ENCODE results near the gene IDH3B. TPM values are rescaled to one million over a fixed set of nuclear protein-coding genes. Genes with fewer than 3 reads are reported as not detected.

Gene IDH3B
- total and polyA plus RNA-seq, 7 donors = 103 to 131 (median 114) TPM

DNA sequence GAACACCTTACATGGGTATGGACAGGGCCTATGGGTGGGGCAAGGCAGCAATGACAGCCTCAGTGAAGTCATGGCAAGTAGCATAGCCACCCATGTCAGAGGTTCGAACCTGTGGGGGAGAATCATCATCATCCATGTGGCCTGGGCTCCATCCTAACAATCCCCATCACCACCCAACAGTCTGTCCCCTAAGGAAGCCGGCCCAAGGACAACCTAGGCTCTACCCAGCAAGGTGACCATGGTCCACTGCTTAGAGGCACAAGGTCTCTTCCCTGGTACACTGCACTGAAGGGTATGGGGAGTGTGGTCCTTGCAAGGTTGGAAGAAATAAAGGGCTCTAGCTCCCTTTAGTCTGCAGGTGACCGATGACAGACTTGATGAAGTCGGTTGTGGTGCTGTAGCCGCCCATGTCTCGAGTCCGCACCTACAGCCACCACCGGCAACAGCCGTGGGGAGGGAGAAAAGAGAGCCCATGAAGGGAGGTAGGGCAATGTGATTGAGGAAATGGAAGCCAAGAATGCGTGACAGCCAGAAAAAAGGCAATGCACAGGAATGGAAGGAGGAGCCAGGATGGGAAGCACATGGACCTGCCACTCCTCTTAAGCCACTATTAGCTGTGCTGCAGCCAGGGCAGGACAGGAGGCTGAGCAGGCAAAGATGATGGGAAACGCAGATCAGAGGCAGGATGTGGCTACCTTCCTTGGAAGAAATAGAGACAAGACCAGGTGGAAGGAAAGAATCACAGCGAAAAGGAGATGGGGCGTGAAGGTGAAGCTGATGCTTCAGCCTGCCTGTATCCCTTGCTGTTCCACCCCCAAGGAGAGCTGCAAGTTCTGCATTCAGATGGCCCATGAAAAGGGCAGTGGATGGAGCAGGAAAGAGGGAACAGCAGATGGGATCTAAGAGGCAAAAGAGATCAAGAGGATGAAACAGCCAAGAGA lies 5.3 kb downstream of the IDH3B start:
- intact Hi-C loops (cut with DNase I) = no loop called here
- Histone ChIP-seq H3K36me3 (peaks cover 57 to 90% (median 72%) of the 10 kb centered on the region in 4 donors), H3K4me1 (peaks cover 0 to 24% (median 23%) of the 10 kb centered on the region in 4 donors), H3K4me3 (no peak overlapping the region), H3K27me3 (no peaks in the 10 kb centered on the region), H3K27ac (no peak overlapping the region), H3K9me3 (no peaks in the 10 kb centered on the region)
- TF ChIP-seq, protein P1, sequence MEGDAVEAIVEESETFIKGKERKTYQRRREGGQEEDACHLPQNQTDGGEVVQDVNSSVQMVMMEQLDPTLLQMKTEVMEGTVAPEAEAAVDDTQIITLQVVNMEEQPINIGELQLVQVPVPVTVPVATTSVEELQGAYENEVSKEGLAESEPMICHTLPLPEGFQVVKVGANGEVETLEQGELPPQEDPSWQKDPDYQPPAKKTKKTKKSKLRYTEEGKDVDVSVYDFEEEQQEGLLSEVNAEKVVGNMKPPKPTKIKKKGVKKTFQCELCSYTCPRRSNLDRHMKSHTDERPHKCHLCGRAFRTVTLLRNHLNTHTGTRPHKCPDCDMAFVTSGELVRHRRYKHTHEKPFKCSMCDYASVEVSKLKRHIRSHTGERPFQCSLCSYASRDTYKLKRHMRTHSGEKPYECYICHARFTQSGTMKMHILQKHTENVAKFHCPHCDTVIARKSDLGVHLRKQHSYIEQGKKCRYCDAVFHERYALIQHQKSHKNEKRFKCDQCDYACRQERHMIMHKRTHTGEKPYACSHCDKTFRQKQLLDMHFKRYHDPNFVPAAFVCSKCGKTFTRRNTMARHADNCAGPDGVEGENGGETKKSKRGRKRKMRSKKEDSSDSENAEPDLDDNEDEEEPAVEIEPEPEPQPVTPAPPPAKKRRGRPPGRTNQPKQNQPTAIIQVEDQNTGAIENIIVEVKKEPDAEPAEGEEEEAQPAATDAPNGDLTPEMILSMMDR (IDR thresholded peaks at IDR 0.05) = no peak
- TF ChIP-seq POLR2A (IDR thresholded peaks at IDR 0.05) = no peak
- no peak for TF ChIP-seq POLR2AphosphoS5 (IDR thresholded peaks at IDR 0.05)
- no peak for TF ChIP-seq EP300 (IDR thresholded peaks at IDR 0.05)
- 73 to 81% methylated on average over 13 of the region's 13 CpGs for WGBS, 2 donors
- no peak for DNase-seq

- Histone ChIP-seq H3K4me3 (no peak overlapping the region), H3K27ac (no peak overlapping the region), H3K4me1 (peaks cover 0 to 21% (median 19%) of the 10 kb centered on the region in 4 donors), H3K27me3 (no peaks in the 10 kb centered on the region), H3K36me3 (peaks cover 57 to 89% (median 71%) of the 10 kb centered on the region in 4 donors), H3K9me3 (no peaks in the 10 kb centered on the region)
- WGBS, 2 donors = 80 to 94% methylated on average over 5 of the region's 5 CpGs
- intact Hi-C loops (cut with DNase I) = no loop called here
- TF ChIP-seq POLR2A (IDR thresholded peaks at IDR 0.05) (no peak), EP300 (IDR thresholded peaks at IDR 0.05) (no peak), POLR2AphosphoS5 (IDR thresholded peaks at IDR 0.05) (no peak)
- TF ChIP-seq, protein P1 (IDR thresholded peaks at IDR 0.05) = no peak
- no peak for DNase-seq
These were observed 6.3 kb downstream of the IDH3B start for GRCh38 chr20:2657674-2658073.

GRCh38 chr20:2657241-2657640 lies 6.8 kb downstream of the IDH3B start:
- Histone ChIP-seq H3K36me3 (peaks cover 57 to 85% (median 69%) of the 10 kb centered on the region in 4 donors), H3K9me3 (no peaks in the 10 kb centered on the region), H3K4me3 (no peak overlapping the region), H3K27me3 (no peaks in the 10 kb centered on the region), H3K4me1 (peaks cover 0 to 20% (median 17%) of the 10 kb centered on the region in 4 donors), H3K27ac (no peak overlapping the region)
- DNase-seq = no peak
- TF ChIP-seq, protein P1 (IDR thresholded peaks at IDR 0.05) = no peak
- TF ChIP-seq POLR2A (IDR thresholded peaks at IDR 0.05) (no peak), POLR2AphosphoS5 (IDR thresholded peaks at IDR 0.05) (no peak), EP300 (IDR thresholded peaks at IDR 0.05) (no peak)
- WGBS, 2 donors = 76 to 85% methylated on average over 5 of the region's 5 CpGs
- intact Hi-C loops (cut with DNase I) = no loop called here

GRCh38 chr20:2656471-2657117 lies 7.4 kb downstream of the IDH3B start:
- Histone ChIP-seq H3K27me3 (no peaks in the 10 kb centered on the region), H3K4me3 (no peak overlapping the region), H3K36me3 (peaks cover 57 to 79% (median 67%) of the 10 kb centered on the region in 4 donors), H3K4me1 (peaks cover 0 to 23% (median 17%) of the 10 kb centered on the region in 4 donors), H3K27ac (no peak overlapping the region), H3K9me3 (no peaks in the 10 kb centered on the region)
- 86 to 93% methylated on average over 12 of the region's 12 CpGs for WGBS, 2 donors
- intact Hi-C loops (cut with DNase I) = no loop called here
- no peak for TF ChIP-seq EP300 (IDR thresholded peaks at IDR 0.05)
- TF ChIP-seq POLR2AphosphoS5 (IDR thresholded peaks at IDR 0.05) = no peak
- no peak for TF ChIP-seq POLR2A (IDR thresholded peaks at IDR 0.05)
- no peak for DNase-seq

Measured in sigmoid colon (tissue), 7 donors.